ENCODE measurements around the gene KRTAP5-8. TPM values are rescaled to one million over a fixed set of nuclear protein-coding genes. Genes with fewer than 3 reads are reported as not detected.

KRTAP5-8 gene
- total and polyA plus RNA-seq, 4 donors, result not detected

DNA sequence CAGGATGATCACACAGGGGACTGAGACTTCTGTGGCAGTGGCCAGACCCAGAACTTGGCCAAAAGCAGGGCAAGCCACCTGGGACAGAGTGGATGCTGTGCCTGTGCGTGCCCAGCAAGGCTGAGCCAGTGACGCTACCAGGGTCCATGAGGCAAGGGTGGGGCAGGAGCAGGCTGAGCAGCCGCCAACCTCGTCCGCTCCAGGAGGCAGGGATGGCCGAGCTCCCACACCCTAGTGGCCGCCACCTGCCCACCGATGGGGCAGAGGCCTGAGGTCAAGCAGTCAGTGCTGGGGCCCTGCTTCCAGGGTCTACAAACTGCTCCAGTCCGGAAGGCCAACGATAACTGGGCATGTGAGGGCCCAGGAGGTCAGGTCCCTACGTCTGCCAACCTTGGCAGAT, 17.7 kb downstream of the KRTAP5-8 start (continued):
- TF ChIP-seq TAF1 (conservative IDR thresholded peaks at IDR 0.05), result no peak

DNA sequence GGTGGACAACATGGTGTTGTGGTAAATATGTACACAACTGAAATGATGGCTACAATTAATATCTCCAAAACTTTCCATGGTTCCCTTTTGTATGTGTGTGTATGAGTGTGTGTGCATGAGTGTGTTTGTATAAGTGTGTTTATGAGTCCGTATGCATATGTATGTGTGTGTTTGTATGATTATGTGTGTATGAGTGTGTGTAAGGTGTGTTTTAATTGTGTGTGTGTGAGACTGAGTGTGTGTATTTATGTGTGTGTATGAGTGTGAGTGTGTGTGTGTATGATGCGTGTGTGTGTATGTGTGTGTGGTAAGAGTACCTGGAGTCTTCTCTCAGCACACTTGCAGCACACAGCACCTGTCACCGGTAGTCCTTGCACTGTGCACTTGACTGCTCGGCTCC, 18.2 kb downstream of the KRTAP5-8 start:
- Histone ChIP-seq H3K4me1 (ENCODE audit: control insufficient read depth in 4 of 4, insufficient read depth in 4 of 4, low read length in 3 of 4) (no peaks in the 10 kb centered on the region), H3K27me3 (ENCODE audit: control insufficient read depth in 4 of 4, insufficient read depth in 4 of 4, low read length in 3 of 4) (no peaks in the 10 kb centered on the region), H3K4me3 (ENCODE audit: low read depth in 1 of 3, low read length in 3 of 3) (no peak overlapping the region), H3K9me3 (ENCODE audit: control insufficient read depth in 4 of 4, low read length in 3 of 4) (no peaks in the 10 kb centered on the region), H3K9ac (ENCODE audit: low read depth in 1 of 2, low read length in 2 of 2) (no peak overlapping the region), H3K36me3 (ENCODE audit: control insufficient read depth in 4 of 4, insufficient read depth in 3 of 4, low read depth in 1 of 4, low read length in 3 of 4) (no peaks in the 10 kb centered on the region), H3K27ac (ENCODE audit: low read depth in 1 of 2, low read length in 2 of 2) (no peak overlapping the region)
- 97% methylated on average over 4 of the region's 4 CpGs for WGBS
- no peak for DNase-seq (ENCODE audit: low spot score)
- TF ChIP-seq CTCF (IDR thresholded peaks at IDR 0.05; ENCODE audit: low read depth, low read length, missing input control), result no peak
- TF ChIP-seq, protein P1, sequence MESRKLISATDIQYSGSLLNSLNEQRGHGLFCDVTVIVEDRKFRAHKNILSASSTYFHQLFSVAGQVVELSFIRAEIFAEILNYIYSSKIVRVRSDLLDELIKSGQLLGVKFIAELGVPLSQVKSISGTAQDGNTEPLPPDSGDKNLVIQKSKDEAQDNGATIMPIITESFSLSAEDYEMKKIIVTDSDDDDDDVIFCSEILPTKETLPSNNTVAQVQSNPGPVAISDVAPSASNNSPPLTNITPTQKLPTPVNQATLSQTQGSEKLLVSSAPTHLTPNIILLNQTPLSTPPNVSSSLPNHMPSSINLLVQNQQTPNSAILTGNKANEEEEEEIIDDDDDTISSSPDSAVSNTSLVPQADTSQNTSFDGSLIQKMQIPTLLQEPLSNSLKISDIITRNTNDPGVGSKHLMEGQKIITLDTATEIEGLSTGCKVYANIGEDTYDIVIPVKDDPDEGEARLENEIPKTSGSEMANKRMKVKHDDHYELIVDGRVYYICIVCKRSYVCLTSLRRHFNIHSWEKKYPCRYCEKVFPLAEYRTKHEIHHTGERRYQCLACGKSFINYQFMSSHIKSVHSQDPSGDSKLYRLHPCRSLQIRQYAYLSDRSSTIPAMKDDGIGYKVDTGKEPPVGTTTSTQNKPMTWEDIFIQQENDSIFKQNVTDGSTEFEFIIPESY (IDR thresholded peaks at IDR 0.05), result no peak
- TF ChIP-seq HNF4G (IDR thresholded peaks at IDR 0.05), result no peak
- no peak for TF ChIP-seq YY1 (IDR thresholded peaks at IDR 0.05)
- TF ChIP-seq RAD21 (IDR thresholded peaks at IDR 0.05), result no peak

GRCh38 chr11:71557257-71557656, 19.4 kb downstream of the KRTAP5-8 start:
- no peak overlapping the region for H3K9ac ChIP-seq (ENCODE audit: low read depth in 1 of 2, low read length in 2 of 2)
- TF ChIP-seq, protein P2, sequence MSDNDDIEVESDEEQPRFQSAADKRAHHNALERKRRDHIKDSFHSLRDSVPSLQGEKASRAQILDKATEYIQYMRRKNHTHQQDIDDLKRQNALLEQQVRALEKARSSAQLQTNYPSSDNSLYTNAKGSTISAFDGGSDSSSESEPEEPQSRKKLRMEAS (IDR thresholded peaks at IDR 0.05), result no peak
- no peak for TF ChIP-seq EGR1 (IDR thresholded peaks at IDR 0.05; ENCODE audit: low read depth in 2 of 2)
- no peaks in the 10 kb centered on the region for H3K27me3 ChIP-seq (ENCODE audit: control insufficient read depth in 4 of 4, insufficient read depth in 4 of 4, low read length in 3 of 4)
- no peaks in the 10 kb centered on the region for H3K36me3 ChIP-seq (ENCODE audit: control insufficient read depth in 4 of 4, insufficient read depth in 3 of 4, low read depth in 1 of 4, low read length in 3 of 4)
- no peak overlapping the region for H3K27ac ChIP-seq (ENCODE audit: low read depth in 1 of 2, low read length in 2 of 2)
- no peak for DNase-seq (ENCODE audit: low spot score)
- H3K4me1 ChIP-seq (ENCODE audit: control insufficient read depth in 4 of 4, insufficient read depth in 4 of 4, low read length in 3 of 4), result no peaks in the 10 kb centered on the region
- no peak overlapping the region for H3K4me3 ChIP-seq (ENCODE audit: low read depth in 1 of 3, low read length in 3 of 3)
- H3K9me3 ChIP-seq (ENCODE audit: control insufficient read depth in 4 of 4, low read length in 3 of 4), result no peaks in the 10 kb centered on the region

- WGBS, result 89% methylated on average over 1 of the region's 1 CpG
- no peak overlapping the region for H3K4me3 ChIP-seq (ENCODE audit: low read depth in 1 of 3, low read length in 3 of 3)
- no peak overlapping the region for H3K9ac ChIP-seq (ENCODE audit: low read depth in 1 of 2, low read length in 2 of 2)
- H3K36me3 ChIP-seq (ENCODE audit: control insufficient read depth in 4 of 4, insufficient read depth in 3 of 4, low read depth in 1 of 4, low read length in 3 of 4), result no peaks in the 10 kb centered on the region
- TF ChIP-seq, protein P3, sequence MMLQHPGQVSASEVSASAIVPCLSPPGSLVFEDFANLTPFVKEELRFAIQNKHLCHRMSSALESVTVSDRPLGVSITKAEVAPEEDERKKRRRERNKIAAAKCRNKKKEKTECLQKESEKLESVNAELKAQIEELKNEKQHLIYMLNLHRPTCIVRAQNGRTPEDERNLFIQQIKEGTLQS (IDR thresholded peaks at IDR 0.05), result no peak
- TF ChIP-seq JUND (IDR thresholded peaks at IDR 0.05) (no peak), NR2F2 (IDR thresholded peaks at IDR 0.05) (no peak), GABPA (IDR thresholded peaks at IDR 0.05 in 1 of 2, conservative IDR thresholded peaks at IDR 0.05 in 1 of 2) (no peak), CTCF (IDR thresholded peaks at IDR 0.05; ENCODE audit: low read depth, low read length, missing input control) (no peak), RAD21 (IDR thresholded peaks at IDR 0.05) (no peak), EGR1 (IDR thresholded peaks at IDR 0.05; ENCODE audit: low read depth in 2 of 2) (no peak)
- TF ChIP-seq, protein P1 (IDR thresholded peaks at IDR 0.05), result no peak
- no peaks in the 10 kb centered on the region for H3K9me3 ChIP-seq (ENCODE audit: control insufficient read depth in 4 of 4, low read length in 3 of 4)
- H3K27ac ChIP-seq (ENCODE audit: low read depth in 1 of 2, low read length in 2 of 2), result no peak overlapping the region
- H3K4me1 ChIP-seq (ENCODE audit: control insufficient read depth in 4 of 4, insufficient read depth in 4 of 4, low read length in 3 of 4), result peaks cover 0 to 3% (median 2%) of the 10 kb centered on the region in 4 donors
- DNase-seq (ENCODE audit: low spot score), result no peak
- H3K27me3 ChIP-seq (ENCODE audit: control insufficient read depth in 4 of 4, insufficient read depth in 4 of 4, low read length in 3 of 4), result no peaks in the 10 kb centered on the region
These were observed 21.2 kb downstream of the KRTAP5-8 start for GRCh38 chr11:71558996-71559395.
